RKO (cell line): ENCODE measurements around the gene NAP1L5.

Source experiments
- DNase-seq: peaks from one replicate; pipeline ENCODE4 v3.0.0-alpha.2; 2016; ENCODE audit warnings: low spot score

NAP1L5 gene, protein sequence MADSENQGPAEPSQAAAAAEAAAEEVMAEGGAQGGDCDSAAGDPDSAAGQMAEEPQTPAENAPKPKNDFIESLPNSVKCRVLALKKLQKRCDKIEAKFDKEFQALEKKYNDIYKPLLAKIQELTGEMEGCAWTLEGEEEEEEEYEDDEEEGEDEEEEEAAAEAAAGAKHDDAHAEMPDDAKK

DNA sequence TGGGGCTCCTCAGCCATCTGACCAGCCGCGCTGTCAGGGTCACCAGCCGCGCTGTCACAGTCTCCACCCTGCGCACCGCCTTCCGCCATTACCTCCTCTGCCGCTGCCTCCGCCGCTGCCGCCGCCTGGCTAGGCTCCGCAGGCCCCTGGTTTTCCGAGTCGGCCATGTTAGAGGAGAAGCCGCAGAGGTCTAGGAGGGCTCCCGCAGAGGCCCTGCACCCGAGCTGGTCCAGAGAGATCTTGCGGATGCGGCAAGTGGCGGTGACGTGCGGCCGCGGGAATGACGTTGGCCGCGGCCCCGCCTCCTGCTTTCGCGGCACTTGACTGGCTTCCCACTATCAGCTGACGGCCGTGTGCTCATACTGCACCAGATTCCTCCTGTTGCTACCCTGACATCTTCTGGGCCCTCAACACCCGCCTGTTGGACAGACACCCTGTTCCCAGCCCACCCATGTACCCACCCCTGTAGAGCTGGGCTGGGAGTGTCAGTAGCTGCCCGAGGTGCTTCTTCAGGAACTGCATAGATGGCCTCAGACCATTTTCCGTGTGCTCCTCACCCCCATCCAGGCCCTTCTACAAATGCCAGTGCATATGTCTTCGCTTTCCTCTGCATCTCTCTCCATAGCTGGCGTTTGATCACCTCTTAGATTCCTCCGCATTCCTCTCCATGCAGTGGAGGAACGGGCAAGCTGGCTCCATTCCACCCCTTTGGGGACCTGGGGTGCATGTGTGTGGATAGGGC is at the start of gene NAP1L5:
Gene NAP1L5 (minus strand): TSS at position 242 of the 742 bp plus-strand sequence. CDS start 75 bp downstream, at position 167.
- DNase-seq, result peak; percentile 74

DNA sequence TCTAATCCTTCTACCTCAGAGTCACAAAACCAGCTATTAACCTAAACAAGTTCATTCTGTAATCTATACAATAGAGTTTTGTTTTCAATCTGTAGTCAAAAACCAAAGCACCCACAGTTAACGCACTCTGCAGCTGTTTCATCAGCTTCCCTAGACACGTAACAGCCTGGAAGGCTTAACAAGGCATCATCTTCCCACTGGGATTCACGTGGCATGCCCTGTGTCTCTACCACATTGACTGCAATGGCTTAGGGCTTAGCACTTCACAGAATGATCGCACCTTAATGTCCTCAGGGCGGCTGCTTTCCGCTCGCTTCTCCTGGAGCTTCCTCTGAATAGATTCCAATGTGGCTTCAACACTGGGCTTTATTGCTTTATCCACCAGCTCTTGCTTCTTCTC is 49.7 kb upstream of the NAP1L5 start:
- no peak for DNase-seq

DNA sequence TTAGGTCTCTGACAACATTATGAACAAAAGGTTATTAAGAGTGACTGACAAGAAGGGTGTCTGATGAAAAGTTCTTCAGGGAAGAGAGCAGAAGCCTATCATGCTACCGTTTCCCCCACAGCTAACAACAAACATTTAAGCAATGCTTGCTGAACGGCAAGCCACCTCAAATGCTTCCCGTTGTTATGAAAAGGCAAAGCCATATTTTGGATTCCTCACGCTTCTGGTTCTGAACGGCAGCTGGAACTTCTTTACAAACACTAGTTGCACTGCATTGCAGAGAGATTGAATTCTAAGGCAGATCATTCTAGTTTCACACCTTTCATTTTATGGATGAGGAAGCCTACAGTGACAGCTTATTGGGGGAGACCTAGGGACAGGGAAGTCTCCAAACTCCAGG is 48.6 kb upstream of the NAP1L5 start:
- no peak for DNase-seq

DNA sequence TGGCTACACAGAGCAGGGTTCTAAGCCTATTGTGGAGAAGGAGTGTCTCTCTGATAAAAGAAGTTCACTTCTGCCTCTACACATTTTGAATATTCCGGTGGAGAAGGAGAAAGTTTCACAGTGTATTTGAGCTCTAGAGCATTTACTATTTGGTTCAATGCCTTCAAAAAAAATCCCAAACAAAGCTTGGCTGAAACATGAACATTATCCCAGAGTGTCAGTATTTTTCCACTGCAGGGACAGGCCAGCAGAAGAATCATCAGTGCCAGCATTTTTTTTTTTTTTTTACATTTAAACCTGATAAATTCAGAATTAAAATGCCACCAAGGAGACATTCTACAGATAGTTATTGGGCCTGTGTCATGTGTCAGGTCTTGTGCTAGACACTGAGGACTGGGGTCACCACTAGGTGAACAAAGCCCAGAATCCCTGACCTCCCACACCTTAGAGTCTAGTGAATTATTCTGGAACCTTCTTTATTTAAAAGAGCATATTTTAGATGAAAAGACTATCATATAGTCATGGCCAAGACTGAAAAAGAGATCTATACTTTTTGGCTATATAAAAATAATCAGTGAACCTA is 48.0 kb upstream of the NAP1L5 start:
- no peak for DNase-seq

DNA sequence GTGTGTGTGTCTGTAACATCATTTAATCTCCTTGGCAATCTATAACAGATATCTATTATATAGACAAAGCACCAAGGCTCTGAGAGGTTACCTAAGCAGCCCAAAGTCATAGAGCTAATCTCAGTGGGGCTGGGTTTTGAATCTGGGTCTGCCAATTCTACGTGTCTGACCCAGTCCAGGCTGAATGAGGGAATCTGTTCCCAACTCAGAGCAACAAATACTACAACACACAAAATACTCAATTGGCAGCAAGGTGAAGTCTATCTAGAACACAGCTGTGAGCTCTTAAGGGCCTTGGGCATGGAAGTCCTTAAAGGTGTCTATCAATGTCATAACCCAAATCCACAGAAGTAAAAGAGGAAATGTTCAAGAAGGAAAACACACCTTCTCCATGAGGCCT is 47.5 kb upstream of the NAP1L5 start:
- no peak for DNase-seq

DNA sequence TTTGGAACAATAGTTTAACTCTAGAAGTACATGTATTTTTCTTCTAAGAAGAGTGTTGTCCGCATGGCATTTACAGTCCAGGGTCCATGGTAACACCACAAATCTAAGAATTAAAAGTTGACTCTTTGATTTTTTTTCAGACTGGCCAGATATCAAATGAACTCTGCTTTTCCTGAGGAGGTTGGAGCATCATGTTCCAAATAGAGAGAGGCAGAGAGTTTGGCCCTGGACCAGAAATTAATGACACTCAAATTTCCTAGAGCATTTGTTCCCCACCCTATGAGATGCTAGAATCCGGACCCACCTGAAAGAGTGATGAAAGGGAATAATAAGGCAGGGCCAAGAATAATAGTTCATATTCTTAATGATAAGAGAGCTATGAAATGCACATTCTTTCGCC is 47.0 kb upstream of the NAP1L5 start:
- no peak for DNase-seq

DNA sequence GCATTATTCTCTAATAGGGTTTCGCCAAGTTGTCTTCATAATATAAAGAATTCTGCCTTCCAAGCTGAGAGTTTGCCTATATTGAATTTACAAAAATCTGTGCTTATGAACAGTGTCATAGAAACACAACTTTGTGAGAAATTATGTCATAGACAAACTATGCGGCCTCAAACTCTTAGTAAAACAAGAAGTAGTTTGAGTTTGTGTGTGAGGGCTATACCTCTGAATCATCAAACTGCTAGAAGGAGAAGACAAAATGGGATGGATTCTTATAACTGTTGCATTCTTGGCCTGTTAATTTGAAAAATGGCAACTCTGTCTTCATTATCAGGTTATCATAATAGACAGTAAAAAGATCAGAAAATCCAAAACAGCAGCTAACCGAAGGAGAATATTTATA is 46.1 kb upstream of the NAP1L5 start:
- peak; percentile 5 for DNase-seq

DNA sequence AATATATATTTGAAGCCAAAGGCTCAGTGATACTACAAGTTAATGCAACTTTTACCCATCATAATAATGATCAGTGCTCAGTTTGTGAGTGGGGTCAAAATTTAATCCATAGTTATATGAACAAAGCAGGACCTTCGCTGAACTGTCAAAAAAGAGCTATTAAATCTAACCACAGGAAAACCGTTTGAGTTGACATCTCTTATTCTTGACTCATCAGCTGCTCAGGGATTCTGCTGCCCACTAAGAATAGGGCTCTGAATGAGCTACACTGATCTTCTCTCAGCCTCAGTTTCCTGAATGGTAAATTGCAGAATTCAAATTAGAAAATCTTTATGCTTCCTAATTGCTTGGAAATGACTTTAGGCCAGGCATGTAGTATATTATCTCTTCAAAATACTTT is 44.9 kb upstream of the NAP1L5 start:
- no peak for DNase-seq

DNA sequence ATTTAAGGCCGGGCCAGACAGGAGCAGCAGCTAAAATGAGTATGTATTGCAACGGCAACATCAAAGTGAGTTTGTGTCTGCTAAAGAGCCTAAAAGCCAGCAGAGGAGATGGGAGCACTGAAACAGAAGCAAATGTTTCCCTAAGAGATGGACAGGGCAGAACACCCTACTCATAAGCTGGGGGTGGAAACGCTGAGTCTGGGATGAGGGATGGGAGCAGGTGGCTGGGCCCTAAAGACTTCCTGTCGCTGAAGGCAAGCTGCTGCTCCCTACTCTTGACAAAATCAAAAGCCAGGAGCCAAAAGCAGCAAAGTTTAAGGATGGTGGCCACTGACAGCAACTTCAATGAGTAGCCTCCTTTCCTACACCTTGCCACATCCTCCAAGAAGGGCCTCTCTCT is 40.6 kb upstream of the NAP1L5 start:
- DNase-seq, result no peak

DNA sequence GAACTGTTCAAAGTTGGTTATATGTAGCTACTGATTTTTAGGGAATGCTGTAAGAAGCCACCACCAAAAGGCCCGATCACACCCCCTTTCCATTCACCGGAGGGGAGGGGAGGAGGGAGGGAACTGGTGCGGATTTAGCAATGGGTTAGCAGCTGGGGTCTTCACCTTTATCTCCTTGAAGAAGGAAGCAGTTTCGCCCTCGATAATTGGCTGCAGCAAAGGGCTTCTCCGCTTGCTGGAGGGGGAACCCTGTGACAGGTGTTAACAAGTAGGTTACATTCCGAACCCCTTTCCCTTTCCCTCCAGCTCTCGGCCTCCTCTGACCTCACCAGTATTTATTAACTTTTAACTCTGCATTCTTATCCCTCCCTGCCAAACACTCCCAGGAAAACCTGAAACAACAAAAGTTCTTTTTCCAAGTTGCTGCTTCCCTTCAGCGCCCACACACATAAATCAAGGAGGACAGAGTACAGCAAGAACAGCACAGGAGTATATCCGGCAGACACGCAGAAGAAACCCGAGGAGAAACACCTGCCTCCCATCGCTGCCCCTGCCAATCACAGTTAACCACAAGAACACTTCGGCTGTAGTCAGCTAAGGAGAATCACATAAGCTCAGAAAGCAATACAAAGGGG is 39.8 kb upstream of the NAP1L5 start:
- DNase-seq, result no peak

DNA sequence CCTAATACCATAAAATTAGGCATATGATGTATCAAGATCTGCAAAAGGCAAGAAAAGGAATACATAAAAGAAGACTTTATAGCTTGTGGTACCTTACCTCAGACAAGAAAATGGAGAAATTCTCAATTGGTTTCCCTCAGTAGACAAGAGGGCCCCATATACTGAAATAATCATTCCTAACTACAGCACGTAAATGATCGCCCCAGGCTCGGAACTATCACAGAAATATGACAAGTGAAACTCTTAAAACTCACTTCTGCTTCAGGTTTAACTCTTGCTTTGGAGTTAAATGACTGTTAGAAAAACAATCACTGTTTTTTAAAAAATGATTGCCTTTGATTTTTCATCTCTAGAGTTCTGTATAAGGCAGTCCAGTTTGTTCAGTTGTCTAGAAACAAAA is 38.6 kb upstream of the NAP1L5 start:
- DNase-seq, result no peak

DNA sequence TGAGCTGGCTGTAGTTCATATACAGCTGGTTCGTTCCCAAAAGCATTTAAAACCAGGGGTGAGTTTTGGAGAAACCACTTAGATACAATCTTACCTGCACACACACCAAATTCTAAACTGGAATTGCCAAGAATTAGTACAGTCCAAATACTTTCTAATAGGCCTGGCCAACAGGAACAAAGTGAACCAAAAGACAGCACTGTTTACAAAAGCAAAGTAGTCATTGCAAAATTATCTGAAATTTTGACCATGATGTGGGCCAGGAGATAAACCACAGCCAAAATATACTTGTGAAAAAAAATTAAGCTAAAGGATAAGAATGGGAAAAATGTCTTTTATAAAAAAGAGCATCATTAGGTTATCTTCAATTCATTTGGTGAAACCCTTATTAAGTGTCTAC is 37.9 kb upstream of the NAP1L5 start:
- DNase-seq, result no peak

DNA sequence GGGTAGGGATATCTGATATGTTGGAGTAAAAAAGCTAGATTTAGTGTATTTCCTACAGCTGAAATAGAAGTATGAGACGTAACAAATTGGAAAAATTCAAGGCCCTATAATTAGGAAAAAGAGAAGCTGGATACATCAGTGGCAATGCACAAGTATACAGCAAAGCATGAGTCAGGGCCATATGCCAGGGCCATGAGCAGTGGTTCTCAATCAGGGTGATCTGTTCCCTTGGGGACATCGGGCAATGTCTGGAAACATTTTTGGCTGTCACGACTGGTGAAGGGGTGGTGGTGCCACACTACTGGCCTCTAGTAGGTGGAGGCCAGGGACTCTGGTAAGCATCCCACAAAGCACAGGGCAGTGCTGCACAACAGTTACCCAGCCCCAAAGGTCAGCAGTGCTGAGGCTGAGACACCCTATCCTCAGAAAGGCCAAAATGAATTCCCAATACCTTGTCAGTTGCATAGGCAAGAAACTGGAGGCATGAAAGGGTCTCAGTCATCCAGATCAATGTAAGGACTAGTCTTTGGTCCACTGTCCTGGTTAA is 36.8 kb upstream of the NAP1L5 start:
- DNase-seq, result peak; percentile 8

DNA sequence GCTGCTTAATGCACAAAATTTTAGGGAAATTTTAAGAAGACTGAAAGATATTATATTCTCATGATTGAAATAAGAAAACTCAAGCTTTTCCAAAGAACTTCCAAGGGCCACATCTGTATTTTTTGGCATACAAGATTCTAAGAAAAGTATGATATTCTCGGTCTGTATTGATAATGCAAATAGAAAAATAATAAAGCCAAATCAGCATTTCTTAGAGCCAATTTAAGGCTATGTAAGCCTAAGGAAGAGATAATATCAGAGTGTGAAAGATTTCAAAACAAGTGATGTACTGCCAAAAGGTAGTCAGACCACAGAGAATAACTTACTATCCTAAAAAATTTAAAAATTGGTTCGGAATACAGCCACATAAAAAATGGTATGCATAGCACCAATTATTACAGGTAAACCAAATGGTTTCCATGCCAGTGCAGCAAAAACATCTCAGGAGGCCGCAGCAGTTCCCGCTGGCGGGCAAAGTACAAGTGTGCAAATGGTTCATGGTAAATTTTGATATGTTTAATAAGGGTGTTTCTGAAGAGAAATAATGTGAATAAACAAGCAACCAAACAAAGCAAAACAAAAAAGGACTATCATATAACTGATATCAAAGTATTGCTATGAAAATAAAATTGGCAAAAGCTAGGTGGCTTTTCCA is 35.2 kb upstream of the NAP1L5 start:
- DNase-seq, result no peak

DNA sequence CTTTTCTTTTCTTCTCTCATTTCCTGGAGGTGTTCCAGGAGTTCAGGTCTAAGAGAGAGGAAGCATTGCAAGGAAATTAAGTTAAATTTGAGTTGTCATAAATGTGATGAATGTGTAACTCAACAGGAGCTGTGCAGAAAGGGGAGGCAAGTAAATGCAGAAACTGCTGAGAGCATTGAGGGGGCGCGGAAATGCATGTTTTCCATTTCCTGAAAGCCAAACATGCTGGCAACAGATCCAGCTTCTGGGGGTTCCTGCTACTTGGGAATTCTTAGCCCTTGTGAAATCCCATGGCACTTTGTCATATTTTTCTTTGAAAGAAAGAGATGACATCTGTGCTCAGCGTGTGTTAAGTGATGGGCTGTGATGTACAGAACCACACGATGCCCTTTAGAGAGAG is 33.8 kb upstream of the NAP1L5 start:
- no peak for DNase-seq

DNA sequence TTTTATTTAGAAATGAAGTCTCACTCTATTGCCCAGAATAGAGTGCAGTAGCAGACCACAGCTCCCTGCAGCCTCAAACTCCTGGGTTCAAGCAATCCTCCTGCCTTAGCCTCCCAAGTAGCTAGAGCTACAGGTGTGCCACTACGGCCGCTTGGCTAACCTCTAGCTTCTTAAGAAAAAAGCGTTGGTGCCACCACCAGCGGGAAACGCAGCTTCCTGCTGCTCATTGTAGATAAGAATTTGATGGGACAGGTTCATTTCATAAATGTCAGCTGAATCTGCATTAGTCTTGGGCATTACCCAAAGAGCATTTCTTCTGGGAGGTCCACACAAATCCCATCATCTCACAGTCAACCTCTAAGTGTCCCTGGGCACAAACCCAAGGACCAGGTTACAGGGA is 33.2 kb upstream of the NAP1L5 start:
- DNase-seq, result no peak

DNA sequence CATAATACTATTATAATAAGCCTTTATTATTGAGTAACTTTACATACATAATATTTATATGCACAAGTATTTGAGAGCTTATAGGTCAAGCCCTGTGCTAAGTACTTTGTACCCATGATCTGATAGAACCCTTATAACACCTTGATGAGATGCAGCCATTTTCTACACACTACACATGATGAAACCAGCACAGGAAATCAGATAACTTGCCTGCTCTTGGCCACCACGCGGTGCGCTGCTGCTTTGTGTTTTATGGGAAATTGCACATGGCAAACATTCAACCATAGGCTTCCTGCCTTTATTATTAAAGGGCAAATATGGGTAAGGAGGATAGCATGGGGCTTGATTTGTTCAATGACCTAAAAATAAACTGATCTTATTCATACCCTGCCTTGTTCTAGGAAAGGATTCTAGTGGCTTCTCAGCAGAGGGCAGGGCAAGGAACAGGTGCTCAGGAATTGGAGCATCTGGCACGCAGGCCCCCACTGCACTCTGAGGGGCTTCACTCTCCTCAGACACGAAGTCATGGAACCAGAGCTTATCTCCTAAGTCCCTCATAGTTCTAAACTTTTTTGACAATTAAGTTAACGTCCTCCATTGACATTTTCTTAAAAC is 31.6 kb upstream of the NAP1L5 start:
- no peak for DNase-seq

DNA sequence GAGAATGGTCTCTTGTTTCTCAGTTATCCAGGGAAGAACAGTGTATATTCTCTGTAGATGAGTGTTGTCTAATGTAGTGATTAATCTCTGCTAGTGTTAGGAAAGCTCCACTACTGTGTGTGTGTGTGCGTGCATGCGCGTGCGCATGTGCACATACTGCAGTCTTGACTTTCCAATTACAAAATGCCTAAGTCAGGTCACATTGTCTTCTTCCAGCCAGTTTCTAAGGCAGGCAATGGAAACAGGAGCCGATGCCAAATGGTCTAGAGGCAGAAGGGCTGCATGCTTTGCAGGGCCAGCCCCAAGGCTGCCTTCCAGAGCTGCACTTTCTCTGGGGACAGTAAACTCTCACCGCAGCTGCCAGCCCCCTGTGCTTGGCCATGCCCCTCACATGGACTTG is 30.5 kb upstream of the NAP1L5 start:
- no peak for DNase-seq

DNA sequence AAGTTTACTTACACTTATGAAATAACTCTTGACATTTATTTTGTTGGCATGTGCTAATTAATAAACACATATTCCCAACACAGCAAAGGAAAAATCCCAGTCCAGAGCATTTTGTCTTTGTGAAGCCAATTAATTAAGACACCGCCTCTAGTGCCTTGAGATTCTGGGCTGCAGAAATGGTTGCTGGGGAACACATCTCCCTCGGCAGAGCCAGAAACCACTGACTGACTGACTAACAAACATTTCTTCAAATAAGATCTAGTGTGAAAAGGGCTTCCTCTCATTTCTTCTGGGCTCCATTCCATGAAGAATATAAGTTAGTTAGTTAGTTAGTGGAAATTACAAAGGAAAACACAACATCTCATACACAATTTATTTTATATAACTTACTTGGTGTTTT is 28.4 kb upstream of the NAP1L5 start:
- DNase-seq, result no peak

DNA sequence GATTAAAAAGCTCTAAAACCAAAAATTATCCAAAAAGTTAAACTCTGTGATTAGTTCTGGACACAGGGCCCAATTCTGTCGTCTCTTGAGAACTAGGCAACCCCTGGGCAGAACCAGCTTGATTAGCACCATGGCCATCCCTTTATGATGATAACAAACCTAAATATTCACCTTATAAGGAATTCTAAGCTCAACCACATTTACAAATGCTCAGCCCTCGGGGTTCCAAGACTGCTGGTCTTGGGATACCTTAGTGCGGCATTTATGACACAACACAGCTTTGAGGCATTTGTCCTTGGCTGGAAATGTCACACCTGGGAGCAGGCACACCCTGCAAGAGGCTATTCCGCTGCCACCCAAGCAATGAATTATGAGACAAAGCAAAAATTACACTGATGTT is 27.5 kb upstream of the NAP1L5 start:
- DNase-seq, result no peak

DNA sequence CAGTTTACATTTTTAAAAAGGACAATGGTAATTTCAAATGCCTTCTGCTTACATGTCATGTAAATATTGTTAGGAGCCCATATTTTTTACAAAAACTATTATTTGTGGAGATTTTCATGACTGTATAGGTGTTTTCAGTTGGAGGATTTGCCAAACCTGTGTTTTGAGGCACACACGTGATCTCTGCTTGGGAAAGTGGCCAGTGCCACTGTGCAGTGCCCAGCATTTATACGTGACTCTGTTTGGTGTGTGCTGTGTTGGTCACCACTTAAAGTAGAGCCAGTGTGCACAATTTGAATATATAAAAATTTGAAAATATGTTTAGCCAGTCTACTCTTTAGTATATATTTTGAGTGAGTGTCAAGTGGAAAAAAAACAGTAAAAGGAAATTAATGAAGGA is 26.8 kb upstream of the NAP1L5 start:
- DNase-seq, result no peak

DNA sequence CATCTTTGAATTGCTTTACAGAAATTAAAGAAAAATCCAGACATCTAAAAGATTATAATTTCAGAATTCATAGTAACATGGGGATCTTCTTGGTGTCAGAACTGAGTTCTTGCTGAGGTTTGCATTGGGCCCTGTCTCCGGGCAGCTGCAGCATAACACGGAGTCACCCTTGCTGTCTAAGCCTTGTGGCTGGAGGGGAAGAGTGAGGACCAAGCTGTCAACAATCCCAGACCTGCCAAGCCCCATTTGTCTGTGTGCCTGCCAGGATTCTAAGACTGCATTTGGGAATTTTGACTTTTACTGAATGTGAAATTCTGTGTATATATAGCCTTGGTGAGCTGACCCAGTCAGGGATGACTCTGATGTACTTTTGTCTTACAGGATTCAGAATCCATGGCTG is 25.2 kb upstream of the NAP1L5 start:
- no peak for DNase-seq
